HepG2 (cell line): ENCODE data around the gene CTAG1B. TPM values are rescaled to one million over a fixed set of nuclear protein-coding genes. Genes with fewer than 3 reads are reported as not detected.

Source experiments
- ATAC-seq: fragments of 200-7000 bp; cut with Tn5 transposase; 3 replicates; pipeline ENCODE4 v1.9.1; 2020; ENCODE audit warnings: mild to moderate bottlenecking, moderate library complexity
- BruUV-seq: library from RNA; stranded (reverse); fragments of 400-500 nt; replicated peaks from 2 replicates; lab custom pipeline; 2021; lab: Mats Ljungman, UMichigan
- CTCF ChIA-PET: fragments of 300-600 bp; formaldehyde crosslinking; extraction: SDS; loops from one replicate; lab custom pipeline; 2021; ENCODE audit warnings: low total read pairs, inconsistent platforms, low intra/inter-chr PET ratio; lab: Yijun Ruan, JAX
- POLR2A ChIA-PET: fragments of 350-600 bp; sonication (Branson Sonifier 250); formaldehyde crosslinking; loops from one replicate; lab custom pipeline; 2020; ENCODE audit warnings: antibody characterized with exemption, inconsistent platforms; lab: Yijun Ruan, JAX
- DNase-seq: peaks from one replicate; pipeline ENCODE4 v3.0.0-alpha.2; 2015; ENCODE audit warnings: low spot score
- FAIRE-seq: peaks from 3 replicates; lab custom pipeline; 2011; peaks lifted over from hg19 to GRCh38; lab: Jason Lieb, UNC
- H2AFZ ChIP-seq: one replicate; pipeline ENCODE4 v1.6.1; 2011; ENCODE audit warnings: low read length, inconsistent platforms
- H3K27ac ChIP-seq: fragments of 300-600 bp; 3 replicates; pipeline ENCODE4 v1.8.0; 2011; ENCODE audit warnings: mixed run types, mild to moderate bottlenecking, mixed read lengths, low read length, inconsistent platforms; ENCODE audit not compliant: insufficient read depth; ENCODE audit errors: extremely low read length
- H3K27me3 ChIP-seq, 2 experiments: fragments of 200-600 bp in 1 of 2; 2 replicates in 1 of 2; 3 replicates in 1 of 2; pipeline versions ENCODE4 v1.6.0 to v1.8.0; 2011; ENCODE audit warnings: low read length in 2 of 2, mild to moderate bottlenecking in 2 of 2, moderate library complexity in 2 of 2, inconsistent platforms in 1 of 2; ENCODE audit not compliant: insufficient read depth in 2 of 2, control insufficient read depth in 1 of 2
- H3K36me3 ChIP-seq, 2 experiments: fragments of 200-600 bp in 1 of 2; replicated peaks in 1 of 2; 2 replicates in 1 of 2; 3 replicates in 1 of 2; pipeline versions ENCODE4 v1.5.1 to v1.8.0; 2011; ENCODE audit warnings: low read length in 2 of 2, inconsistent platforms in 1 of 2; ENCODE audit not compliant: insufficient read depth in 2 of 2, control insufficient read depth in 1 of 2
- H3K4me1 ChIP-seq: 2 replicates; pipeline ENCODE4 v1.5.1; 2012; ENCODE audit warnings: low read length, inconsistent platforms; ENCODE audit not compliant: insufficient read depth
- H3K4me2 ChIP-seq: 2 replicates; pipeline ENCODE4 v1.6.0; 2011; ENCODE audit warnings: low read depth, low read length, inconsistent platforms
- H3K4me3 ChIP-seq, 3 experiments: fragments of 200-600 bp in 1 of 3; sonication (generic), shearing (Covaris generic) in 1 of 3; replicated peaks in 1 of 3; 2 replicates each; pipeline ENCODE4 v1.5.1; 2011 to 2016; ENCODE audit warnings: low read length in 3 of 3, inconsistent platforms in 2 of 3, low read depth in 2 of 3, mild to moderate bottlenecking in 2 of 3, control low read depth in 1 of 3, mixed read lengths in 1 of 3; ENCODE audit not compliant: insufficient read depth in 1 of 3
- H3K79me2 ChIP-seq: one replicate; pipeline ENCODE4 v1.6.1; 2011; ENCODE audit warnings: low read length, inconsistent platforms; ENCODE audit not compliant: insufficient read depth
- H3K9ac ChIP-seq: 2 replicates; pipeline ENCODE4 v1.6.0; 2011; ENCODE audit warnings: mild to moderate bottlenecking, low read depth, low read length, inconsistent platforms; ENCODE audit not compliant: insufficient read depth
- H3K9me3 ChIP-seq: 2 replicates; pipeline ENCODE4 v1.5.1; 2012; ENCODE audit warnings: mild to moderate bottlenecking, low read length
- H4K20me1 ChIP-seq: 2 replicates; pipeline ENCODE4 v1.6.0; 2011; ENCODE audit warnings: inconsistent platforms, mild to moderate bottlenecking, low read length, moderate library complexity; ENCODE audit not compliant: insufficient read depth
- ZMAT3 ChIP-seq: sonication (generic); formaldehyde crosslinking; conservative IDR thresholded peaks from 2 replicates; pipeline ENCODE4 v1.7.0; 2021; ENCODE audit warnings: missing genetic modification reagents
- ZNF142 ChIP-seq: sonication (generic); formaldehyde crosslinking; IDR thresholded peaks from 2 replicates; pipeline ENCODE4 v1.4.0; 2020; ENCODE audit warnings: missing genetic modification reagents
- ZNF800 ChIP-seq: sonication (generic); formaldehyde crosslinking; IDR thresholded peaks from 2 replicates; pipeline ENCODE4 v1.4.0; 2020; ENCODE audit warnings: missing genetic modification reagents
- WGBS: methylation state at CpG from one replicate; pipeline ENCODE4 v1.1.6; 2017; ENCODE audit warnings: low lambda C conversion rate; 5-methylcytosine and 5-hydroxymethylcytosine counted together
- in situ Hi-C: cut with HindIII; loops from 2 replicates; pipeline ENCODE4 v1.10.0; 2017; ENCODE audit warnings: low pct_unique_long_range_greater_than_20kb; ENCODE audit not compliant: extremely low pct_ligation_motif_present
- intact Hi-C: fragments of 100-400 bp; cut with micrococcal nuclease; formaldehyde crosslinking; loops from one replicate; pipeline ENCODE4 v1.10.0; 2022; ENCODE audit not compliant: unreplicated experiment
- polyA plus RNA-seq, 8 experiments: library from polyadenylated mRNA; depleted of rRNA in 3 of 8; stranded (reverse) in 7 of 8; unstranded in 1 of 8; fragments of >200 nt; fragmentation: Illumina TruSeq in 4 of 8; extraction: Trizol in 4 of 8; gene quantifications; 2 replicates each; pipeline versions ENCODE4 v1.2.1 to v1.2.3, GENCODE V29; 2011 to 2016; ENCODE audit warnings: low read depth in 4 of 8, missing spikeins in 1 of 8, mixed read lengths in 1 of 8; ENCODE audit not compliant: insufficient read depth in 1 of 8
- total RNA-seq, 5 experiments: library from RNA; depleted of rRNA; stranded (reverse); fragments of >200 nt; fragmentation: Illumina TruSeq; extraction: Trizol; gene quantifications; 2 replicates each; pipeline ENCODE4 v1.2.3, GENCODE V29; 2016; ENCODE audit warnings: low read depth in 1 of 5

Gene CTAG1B
- total and polyA plus RNA-seq, 2 of the 13 experiments (the other 11 are each of a cell fraction or from before 2014, with no cell fraction given) = not detected

GRCh38 chrX:154600759-154601374, 18.2 kb downstream of the CTAG1B start:
- Histone ChIP-seq H4K20me1 (no peaks in the 10 kb centered on the region), H3K4me1 (no peaks in the 10 kb centered on the region), H3K9ac (no peak overlapping the region), H3K4me2 (no peak overlapping the region), H3K36me3 (no peaks in the 10 kb centered on the region), H3K4me3 (no peak overlapping the region), H3K79me2 (no peaks in the 10 kb centered on the region), H3K27ac (no peak overlapping the region), H3K9me3 (no peaks in the 10 kb centered on the region), H3K27me3 (no peaks in the 10 kb centered on the region), H2AFZ (no peak overlapping the region)
- CTCF ChIA-PET = no interaction called here
- FAIRE-seq (no peak), ATAC-seq (no peak), DNase-seq (no peak)
- in situ Hi-C loops (no loop called here), intact Hi-C loops (no loop called here)
- WGBS = 53% methylated on average over 4 of the region's 15 CpGs
- BruUV-seq = no TSS peak
- TF ChIP-seq ZNF142 (CRISPR knock-in tag) (no peak), ZMAT3 (CRISPR knock-in tag) (no peak), ZNF800 (CRISPR knock-in tag) (no peak)
- POLR2A ChIA-PET = no interaction called here
